ENCODE measurements around the gene A1BG.

The A1BG gene, protein sequence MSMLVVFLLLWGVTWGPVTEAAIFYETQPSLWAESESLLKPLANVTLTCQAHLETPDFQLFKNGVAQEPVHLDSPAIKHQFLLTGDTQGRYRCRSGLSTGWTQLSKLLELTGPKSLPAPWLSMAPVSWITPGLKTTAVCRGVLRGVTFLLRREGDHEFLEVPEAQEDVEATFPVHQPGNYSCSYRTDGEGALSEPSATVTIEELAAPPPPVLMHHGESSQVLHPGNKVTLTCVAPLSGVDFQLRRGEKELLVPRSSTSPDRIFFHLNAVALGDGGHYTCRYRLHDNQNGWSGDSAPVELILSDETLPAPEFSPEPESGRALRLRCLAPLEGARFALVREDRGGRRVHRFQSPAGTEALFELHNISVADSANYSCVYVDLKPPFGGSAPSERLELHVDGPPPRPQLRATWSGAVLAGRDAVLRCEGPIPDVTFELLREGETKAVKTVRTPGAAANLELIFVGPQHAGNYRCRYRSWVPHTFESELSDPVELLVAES

DNA sequence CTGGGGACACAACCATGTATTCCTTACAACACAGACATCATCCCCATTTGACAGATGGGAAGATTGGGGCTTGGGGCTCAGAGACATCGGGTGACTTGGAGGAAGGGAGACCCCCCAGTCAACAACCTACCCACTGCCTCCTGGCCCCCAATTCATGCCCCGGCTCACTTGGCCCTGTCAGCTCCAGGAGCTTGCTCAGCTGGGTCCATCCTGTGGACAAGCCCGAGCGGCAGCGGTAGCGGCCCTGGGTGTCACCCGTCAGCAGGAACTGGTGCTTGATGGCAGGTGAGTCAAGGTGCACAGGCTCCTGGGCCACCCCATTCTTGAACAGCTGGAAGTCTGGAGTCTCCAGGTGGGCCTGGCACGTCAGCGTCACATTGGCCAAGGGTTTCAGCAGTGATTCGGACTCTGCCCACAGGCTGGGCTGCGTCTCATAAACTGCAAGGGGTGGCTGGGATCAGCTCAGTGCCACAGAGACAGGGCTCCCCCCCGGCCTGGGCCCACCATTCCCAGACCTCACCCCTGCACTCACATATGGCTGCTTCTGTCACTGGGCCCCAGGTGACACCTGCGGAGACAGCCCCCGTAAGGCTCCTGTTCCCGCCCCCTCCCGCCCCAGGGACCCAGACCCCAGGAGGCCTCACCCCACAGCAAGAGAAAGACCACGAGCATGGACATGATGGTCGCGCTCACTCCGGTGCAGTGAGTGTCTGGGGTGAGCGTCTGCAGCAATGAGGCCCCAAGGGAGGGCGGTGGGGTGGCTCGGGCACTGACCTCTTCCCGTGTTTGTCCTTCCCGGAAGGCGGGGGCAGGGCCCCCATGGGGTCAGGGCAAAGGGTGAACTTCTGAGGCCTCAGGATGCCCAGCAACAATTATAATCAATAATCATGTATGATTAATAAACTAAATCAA, at the start of gene A1BG:
TSS of gene A1BG (minus strand) at position 733 of the 912 bp plus-strand sequence. CDS start at position 678, 55 bp downstream.
- no peak for DNase-seq (ENCODE audit: low read depth in 2 of 3, low spot score in 2 of 3)

DNA sequence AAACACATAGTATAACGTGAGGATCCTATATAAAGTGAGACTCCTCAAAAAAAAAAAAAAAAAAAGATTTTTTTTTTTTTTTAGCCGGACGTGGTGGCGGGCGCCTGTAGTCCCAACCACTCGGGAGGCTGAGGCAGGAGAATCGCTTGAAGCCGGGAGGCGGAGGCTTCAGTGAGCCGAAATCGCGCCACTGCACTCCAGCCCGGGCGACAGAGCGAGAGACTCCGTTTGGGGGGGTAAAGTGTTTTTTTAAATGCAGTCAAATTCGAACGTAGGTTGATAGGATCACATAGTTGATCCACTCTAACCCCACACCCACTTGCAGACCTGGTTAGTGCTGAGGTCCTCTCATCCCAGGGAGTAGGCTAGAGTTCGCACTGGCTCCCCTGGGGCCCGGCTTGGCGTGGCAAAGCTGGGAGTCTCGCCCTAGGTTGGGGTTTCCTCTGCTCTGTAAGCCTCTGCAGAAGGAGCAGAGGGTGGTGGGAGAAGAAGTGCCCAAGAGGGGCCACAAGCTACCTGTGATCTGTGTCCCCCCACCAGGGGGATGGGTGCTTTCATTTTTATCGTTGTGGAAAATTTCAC, 48.6 kb upstream of the A1BG start:
- DNase-seq (ENCODE audit: low read depth in 2 of 3, low spot score in 2 of 3), result no peak

DNA sequence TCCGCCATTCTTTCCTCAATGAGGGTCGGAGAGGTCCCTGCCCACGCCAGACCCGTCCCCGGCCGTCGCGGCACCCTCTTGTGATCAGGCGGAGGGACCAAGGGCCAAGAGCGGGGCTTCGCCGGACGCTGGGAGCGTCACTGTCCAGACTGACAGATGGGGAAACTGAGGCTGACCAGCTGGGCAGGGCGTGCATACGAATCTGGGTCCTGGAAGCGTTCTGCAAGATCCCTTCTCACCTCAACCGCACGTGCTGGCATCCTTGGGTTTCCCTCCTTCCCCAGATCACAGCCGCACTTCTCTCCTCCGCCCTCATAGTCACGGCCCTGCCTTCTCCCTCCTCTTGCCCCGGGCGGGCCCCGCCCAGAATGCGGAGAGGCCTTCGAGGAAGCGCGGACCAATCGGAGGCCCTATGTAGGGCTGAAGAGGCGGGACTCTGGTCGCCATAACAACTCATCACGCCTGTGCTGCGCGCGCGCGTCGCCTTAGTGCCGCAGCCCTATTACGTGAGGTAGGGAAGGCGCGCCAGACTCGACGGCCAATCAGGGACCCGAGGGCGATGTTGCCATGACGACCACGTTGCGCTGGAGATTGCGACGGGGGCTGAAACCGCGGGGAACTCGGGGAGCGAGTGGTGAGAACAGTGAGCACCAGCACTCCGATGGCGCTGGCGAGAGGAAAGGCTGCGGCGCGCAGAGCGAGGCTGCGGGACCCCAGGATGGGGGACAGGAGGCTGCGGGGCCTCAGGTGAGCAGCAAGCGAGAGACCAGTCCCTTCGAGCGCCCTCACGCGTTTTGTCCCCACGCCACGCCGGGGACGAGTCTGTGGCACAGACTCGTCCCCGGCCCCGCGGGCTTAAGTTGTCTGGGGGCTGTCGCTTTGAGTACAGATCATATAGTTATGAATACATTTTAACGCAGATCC, 47.9 kb upstream of the A1BG start:
- peak; percentile 92 to 98 (median 93) for DNase-seq (ENCODE audit: low read depth in 2 of 3, low spot score in 2 of 3)

DNA sequence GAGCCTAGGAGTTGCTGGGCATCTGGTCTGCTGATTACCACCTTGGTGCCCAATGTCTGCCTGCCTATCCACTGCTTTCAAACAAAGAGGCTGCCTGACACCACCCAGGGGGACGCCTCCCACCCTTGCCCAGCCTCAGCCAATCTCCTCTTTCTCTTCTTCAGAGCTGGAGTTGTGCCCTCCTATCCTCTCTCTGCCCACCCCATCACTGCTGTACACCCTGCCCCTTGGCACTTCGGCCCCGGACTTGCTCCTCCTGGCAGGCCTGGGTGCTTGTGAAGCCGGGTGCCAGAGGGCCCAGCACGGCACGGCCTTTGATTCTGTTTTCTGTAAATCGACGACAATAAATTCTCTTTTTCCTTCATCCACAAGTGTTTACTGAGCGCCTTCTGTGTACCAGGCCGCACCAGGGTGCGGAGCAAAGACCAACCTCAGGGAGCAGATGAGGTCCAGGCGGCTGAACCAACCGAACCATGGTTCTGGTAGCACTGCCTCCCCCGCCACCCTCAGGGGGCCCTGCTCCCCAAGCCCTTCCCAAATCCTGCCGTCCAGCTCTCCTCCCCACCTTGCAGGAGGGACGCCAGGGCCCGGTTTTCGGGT, 47.1 kb upstream of the A1BG start:
- no peak for DNase-seq (ENCODE audit: low read depth in 2 of 3, low spot score in 2 of 3)

DNA sequence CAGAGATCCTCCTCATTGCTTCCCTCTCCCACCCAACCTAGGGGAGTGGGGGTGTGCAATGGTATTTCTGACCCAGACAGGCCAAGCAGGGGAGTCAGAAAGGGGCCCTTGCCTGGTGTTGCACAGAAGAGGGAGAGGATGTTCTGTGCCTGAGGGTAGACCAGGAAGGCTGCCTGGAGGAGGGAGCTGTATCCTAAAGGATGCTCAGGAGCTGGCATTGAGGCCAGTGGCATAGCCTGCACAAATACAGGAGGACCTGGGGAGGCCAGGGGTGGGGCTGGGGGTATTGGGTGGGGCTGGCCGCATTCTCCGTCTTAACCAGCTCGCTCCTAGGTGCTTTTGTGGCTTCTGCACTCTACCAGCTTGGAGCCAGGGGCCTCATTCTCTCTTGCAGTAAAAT, 46.6 kb upstream of the A1BG start:
- DNase-seq (ENCODE audit: low read depth in 2 of 3, low spot score in 2 of 3), result no peak

DNA sequence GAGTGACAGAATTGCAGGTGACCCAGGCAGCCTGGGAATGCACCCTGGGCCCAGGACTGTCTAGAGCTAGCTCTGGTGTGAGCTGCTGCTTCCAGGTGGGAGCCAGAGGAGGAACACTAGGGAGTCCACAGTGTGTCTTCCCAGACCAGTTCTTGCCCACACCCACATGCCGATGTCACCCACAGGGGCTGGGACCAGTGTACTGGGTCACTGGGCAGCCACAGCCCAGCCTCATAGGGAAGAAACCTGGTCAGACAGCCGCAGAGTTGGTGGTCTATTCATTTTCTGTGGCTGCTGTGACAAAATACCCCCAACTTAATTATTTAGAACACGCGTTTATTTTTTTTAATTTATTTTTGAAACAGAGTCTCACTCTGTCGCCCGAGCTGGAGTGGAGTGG, 45.3 kb upstream of the A1BG start:
- DNase-seq (ENCODE audit: low read depth in 2 of 3, low spot score in 2 of 3), result no peak

DNA sequence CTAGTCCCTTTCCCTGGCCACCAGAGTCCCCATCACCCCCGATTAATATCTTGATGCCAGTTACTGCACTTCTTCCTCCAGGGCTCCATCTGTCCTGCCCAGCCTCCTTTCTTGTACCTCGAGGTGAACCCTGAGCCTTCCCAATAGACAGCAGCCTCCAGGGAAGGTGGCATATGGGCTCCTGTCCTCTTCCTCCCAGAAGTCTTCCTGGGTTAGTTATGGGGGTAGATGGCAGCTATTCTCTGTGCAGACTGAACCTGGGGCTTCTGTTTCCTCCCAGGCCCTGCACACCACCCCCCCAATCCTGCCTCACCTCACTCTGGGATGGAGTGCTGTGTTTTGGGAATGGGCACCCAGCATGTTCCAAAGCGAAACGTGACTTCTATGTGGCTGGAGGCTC, 44.8 kb upstream of the A1BG start:
- no peak for DNase-seq (ENCODE audit: low read depth in 2 of 3, low spot score in 2 of 3)

DNA sequence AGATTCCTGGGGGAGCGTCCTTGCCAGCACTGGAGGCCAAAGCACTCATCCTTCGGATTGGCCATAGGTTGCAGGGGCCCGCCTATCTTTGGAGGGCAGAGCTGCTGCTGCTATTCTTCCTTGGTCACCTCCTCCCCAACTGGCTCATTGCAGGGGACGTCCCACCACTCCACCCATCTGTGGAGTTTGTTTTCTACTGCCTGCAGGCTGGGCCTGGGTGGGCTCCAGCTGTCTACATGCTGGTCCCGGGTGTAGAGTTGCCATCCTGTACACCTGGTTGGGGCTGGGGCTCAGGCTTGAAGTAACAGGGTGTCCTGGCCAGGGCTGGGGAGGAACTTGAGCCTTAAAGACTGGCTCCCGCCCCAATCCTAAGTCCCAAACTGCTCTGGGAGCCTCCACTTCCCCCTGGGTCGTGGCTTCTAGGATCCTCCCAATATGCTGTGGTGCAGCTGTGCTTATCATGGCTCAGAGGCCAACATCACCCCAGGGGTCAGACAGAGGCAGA, 44.3 kb upstream of the A1BG start:
- DNase-seq (ENCODE audit: low read depth in 2 of 3, low spot score in 2 of 3), result no peak

DNA sequence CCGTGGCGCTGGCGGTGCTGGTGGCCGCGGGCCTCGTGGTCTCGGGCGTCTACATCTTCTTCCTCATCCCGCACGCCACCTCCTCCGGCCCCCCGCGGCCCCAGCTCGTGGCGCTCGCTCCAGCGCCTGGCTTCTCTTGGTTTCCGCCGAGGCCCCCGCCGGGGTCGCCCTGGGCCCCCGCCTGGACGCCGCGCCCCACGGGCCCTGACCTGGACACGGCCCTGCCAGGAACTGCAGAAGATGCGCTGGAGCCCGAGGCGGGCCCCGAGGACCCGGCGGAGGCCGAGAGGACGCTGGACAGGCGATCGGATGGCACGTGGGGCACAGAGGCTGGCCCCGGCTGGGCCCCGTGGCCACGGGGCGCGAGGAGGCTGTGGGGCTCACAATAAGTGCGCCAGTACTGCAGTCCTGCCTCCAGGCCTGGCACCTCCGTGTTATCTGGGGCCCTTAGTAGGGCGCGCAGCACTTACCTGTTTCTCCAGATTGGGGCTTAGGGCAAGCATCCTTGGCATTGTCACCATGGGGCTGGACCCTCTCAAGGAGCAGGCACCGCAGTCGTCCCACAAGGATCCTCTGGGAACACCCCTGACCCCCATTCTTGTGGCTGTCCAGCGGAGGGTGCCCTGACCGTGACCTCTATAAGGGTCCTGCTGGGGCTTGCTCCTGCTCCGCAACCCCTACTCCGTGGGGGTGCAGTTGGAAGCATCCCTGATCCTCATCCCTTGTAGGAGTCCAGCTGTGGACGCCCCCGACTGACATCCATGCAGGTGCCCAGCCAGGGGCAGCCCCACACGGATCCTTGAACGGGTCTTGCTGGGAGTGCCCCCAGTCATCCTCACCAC, 43.6 kb upstream of the A1BG start:
- DNase-seq (ENCODE audit: low read depth in 2 of 3, low spot score in 2 of 3), result no peak

DNA sequence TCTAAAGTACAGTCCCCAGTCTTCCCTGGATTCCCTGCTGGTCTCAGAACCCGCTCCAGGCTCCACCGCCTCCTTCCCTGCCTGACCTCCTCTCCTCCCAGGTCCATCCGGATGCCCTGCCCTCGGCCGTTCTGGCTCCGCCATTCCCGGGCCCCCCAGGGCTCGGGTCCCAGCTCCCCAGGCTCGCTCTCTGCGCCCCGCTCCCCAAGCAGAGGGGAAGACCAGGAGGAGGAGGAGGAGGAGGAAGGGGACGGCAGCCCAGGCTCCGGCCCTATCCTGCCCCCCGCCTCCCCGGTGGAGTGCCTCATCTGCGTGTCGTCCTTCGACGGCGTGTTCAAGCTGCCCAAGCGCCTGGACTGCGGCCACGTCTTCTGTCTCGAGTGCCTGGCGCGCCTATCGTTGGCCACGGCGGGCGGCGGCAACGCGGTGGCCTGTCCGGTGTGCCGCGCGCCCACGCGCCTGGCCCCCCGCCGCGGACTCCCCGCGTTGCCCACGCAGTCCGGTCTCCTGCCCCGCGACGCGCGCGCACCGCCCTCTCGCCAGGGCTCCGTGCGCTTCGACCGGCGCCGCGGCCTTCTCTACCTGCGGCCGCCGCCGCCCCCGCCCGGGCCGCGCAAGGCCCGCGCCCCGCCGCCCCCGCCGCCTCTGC, 42.8 kb upstream of the A1BG start:
- DNase-seq (ENCODE audit: low read depth in 2 of 3, low spot score in 2 of 3), result no peak

DNA sequence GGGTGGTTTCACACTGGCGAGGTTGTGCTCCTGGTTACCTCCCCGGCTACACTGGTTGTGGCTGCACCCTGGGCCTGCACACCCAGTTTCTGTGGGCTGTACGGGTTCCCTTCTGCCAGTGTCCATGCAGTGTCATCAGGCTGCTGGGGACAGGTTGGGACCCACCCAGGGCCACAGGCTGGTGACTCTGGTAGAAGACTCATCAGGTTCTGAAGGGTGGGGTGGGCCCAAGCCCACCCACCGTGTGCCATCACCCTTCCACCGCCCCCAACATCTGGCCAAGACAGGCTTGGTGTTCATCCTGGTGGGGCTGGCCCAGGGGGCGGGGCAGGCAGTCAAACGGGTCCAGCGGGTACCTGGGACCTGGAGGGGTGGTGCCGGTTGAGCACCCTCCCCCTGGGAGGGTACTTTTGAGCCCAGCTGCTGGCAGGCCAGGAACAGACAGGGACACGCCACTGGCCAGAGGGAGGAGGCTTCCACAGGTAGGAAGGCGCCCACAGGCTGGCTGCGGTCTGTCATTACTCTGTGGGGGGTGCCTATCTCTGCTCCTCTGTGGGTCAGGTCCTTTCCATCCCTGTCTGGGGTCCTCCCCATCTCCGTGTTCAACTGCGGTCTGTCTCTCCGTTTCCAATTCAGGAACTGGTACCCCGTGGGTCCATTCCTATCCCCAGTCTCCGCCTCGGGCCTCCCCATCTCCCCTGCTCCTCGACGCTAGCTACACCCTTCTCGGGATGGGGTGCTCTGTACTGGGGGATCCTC, 42.1 kb upstream of the A1BG start, which contains the start of gene RNF225:
TSS of gene RNF225 (plus strand) at position 437 of the 759 bp plus-strand sequence. CDS start 434 bp downstream, outside the sequence.
- DNase-seq (ENCODE audit: low read depth in 2 of 3, low spot score in 2 of 3), result no peak

DNA sequence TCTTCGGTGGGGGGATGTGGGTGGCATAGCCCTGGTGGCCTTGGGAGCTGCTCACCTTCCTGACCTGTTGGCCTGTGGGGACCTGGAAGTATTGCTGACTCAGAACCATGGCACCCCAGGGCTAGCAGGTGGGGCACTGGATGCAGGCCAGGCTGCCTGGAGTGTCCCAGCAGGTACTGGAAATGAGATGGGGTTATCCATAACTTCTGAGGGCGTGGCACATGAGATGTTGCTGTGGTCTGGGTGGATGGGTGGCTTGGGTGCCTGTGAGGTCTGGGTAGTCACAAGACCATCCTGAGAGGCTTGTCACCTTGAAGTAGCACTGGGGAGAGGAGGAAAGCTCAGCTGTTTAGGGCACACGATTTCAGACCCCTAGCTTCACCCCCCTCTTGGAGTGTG, 41.5 kb upstream of the A1BG start:
- no peak for DNase-seq (ENCODE audit: low read depth in 2 of 3, low spot score in 2 of 3)

DNA sequence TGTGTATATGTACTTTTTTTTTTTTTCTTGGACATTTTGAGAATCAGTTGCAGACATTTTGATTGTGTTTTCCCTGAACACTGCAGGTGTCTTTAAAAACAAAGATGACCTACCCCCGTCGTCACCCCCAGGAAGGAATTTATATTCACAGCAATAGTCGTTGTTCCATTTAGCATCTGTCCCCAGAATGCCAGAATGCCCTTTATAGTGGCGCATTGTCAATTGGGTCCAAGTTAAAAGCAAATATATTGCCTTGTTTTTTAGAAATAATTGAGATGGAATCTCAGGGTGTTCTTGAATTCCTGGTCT, 40.4 kb upstream of the A1BG start:
- no peak for DNase-seq (ENCODE audit: low read depth in 2 of 3, low spot score in 2 of 3)

DNA sequence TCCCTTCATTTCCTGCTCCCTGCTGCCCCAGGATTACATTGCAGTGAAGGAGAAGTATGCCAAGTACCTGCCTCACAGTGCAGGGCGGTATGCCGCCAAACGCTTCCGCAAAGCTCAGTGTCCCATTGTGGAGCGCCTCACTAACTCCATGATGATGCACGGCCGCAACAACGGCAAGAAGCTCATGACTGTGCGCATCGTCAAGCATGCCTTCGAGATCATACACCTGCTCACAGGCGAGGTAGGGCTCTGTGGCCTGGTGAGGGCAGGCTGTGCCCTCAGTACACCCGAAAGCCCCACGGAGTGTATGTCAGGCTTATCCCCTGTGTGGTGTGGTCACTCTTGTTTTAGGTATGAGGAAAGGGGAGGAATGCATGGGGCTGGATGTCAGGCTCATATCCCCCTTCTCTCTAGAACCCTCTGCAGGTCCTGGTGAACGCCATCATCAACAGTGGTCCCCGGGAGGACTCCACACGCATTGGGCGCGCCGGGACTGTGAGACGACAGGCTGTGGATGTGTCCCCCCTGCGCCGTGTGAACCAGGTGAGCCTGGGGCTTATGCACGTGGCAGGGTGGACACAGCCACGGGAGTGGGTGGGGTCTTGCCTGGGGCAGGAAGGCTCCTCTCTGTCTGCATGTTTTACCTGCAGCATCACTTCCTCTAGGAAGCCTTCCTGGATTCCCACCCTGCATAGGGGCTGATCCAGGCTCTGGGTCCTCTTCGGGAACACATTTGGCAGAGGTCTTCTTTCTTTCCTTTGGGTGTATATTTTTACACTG, 39.8 kb upstream of the A1BG start:
- no peak for DNase-seq (ENCODE audit: low read depth in 2 of 3, low spot score in 2 of 3)

DNA sequence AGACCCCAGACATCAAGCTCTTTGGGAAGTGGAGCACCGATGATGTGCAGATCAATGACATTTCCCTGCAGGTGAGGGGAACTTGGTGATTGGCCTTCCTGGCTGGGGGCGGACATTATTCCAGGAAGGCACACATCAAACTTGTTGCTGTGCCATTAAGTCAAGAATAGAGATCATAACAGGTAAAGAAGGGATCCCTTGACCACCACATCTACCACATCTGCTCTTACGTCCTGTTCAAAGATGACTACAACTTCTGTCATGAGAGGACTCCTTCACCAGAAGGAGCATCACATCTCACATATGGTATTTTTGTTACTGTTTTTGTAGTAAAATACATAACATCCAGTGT, 34.9 kb upstream of the A1BG start:
- no peak for DNase-seq (ENCODE audit: low read depth in 2 of 3, low spot score in 2 of 3)

DNA sequence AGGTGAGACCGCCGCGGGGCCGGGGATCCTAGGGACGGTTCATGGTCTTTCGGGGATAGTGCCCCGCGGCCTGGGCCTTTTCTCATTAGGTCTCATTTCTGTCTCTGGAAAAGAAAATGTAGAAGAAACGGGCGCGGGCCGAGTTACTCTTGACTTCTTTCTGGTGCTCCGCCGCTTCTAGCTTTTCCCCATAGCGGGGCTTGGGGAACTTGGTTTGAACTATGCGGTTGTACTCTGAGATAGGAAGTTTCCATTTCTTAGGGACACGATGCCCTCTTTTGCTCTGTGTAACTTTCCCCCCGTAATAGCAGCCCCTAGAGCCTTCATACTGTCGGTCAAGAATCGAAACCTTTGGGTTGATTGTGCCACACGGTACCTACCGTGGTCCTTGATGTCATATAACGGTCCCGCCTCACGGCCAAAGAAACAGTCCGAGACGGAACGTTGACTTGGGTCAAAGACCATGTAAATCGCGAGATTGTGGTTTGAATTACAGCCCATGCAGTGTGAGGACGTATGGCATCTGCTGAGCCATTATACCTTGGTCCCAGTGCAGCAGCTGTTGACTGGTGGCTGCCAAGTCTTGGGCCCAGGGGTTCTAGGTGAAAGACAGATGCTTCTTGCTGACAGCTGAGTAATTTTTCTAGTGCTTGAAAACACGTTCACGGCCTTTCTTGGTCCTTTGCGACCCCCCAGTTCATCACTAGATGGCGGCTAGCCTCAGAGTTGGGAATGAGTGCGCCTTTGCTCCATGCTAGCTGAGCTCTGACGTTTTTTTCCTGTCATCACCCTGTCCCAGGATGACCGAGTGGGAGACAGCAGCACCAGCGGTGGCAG, 34.3 kb upstream of the A1BG start:
- DNase-seq (ENCODE audit: low read depth in 2 of 3, low spot score in 2 of 3), result no peak

Data from activated CD8-positive, alpha-beta memory T cell treated with anti-CD3 and anti-CD28 coated beads for 48 hours (primary cell).